Fibroblast of skin of right biceps (primary cell): ENCODE results near the gene PTPRU.
"Not testable (repeated sequence)": the region's sequence is repeated elsewhere in the genome, so short reads cannot be mapped to it uniquely, and the experiment has no call there.

Source experiments
- DNase-seq: peaks from one replicate; pipeline ENCODE4 v3.0.0-alpha.2; 2013

The PTPRU gene

GRCh38 chr1:29235955-29236711 lies at the start of gene PTPRU:
Gene PTPRU, plus strand, starts transcription at chr1:29236522. Its CDS starts 123 bp downstream, at chr1:29236645.
- DNase-seq = peak; percentile 69

DNA sequence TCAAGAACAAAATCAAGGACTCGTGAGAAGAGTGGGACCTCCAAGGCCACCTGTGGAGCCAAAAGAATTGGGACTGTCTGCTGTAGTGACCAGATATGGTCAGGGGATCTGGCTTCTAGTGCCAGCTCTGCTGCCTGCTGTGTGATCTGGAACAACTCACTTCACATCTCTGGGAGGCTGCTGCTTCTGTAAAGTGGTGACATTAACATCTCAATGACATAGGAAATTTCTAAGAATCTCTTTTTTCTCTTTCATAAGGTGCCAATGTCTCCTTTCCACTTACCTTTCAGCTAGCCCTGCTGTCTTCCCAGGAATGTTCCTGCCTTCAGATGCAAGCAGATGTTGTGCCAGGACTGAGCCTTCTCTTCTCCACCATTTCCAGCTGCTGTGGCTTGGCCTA lies 49.6 kb upstream of the PTPRU start:
- no peak for DNase-seq

DNA sequence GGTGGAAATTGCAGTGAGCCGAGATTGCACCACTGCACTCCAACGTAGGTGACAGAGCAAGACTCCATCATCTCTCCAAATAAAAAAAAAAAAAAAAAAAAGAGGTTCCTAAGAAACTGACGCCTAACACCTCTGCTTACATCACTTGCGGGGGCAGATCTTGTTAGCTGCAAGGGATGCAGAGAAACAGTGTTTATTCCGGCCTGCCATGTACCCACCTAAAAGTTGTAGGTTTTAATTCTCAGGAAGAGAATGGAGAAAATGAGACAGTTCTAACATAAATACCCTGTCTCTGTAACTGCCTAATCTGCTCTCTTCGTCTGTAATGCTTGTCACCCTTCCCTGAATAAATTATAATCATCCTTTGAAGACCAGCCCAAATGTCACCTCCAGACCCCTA lies 45.6 kb upstream of the PTPRU start:
- no peak for DNase-seq

- DNase-seq = no peak
Measured at GRCh38 chr1:29193879-29194455, 42.4 kb upstream of the PTPRU start.

DNA sequence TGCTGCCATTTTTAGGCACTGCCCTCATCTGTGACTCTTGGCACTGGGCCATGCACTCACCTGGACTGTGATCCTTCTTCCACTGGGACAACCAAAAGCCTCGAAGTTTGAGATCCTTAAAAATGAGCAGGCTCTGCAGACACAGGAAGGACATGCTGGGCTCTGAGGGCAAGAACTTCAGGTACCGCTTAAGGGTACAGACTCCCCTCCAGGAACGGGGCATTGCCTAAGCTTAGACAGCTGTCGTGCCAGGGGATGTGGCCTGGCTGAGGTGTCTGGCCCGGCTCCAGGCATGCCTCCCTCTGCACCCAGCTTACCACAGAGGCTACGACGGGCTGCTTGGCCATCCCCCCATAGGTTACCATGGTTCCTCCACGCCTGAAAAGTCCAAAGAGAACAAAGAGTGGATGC lies 40.4 kb upstream of the PTPRU start:
- no peak for DNase-seq

DNA sequence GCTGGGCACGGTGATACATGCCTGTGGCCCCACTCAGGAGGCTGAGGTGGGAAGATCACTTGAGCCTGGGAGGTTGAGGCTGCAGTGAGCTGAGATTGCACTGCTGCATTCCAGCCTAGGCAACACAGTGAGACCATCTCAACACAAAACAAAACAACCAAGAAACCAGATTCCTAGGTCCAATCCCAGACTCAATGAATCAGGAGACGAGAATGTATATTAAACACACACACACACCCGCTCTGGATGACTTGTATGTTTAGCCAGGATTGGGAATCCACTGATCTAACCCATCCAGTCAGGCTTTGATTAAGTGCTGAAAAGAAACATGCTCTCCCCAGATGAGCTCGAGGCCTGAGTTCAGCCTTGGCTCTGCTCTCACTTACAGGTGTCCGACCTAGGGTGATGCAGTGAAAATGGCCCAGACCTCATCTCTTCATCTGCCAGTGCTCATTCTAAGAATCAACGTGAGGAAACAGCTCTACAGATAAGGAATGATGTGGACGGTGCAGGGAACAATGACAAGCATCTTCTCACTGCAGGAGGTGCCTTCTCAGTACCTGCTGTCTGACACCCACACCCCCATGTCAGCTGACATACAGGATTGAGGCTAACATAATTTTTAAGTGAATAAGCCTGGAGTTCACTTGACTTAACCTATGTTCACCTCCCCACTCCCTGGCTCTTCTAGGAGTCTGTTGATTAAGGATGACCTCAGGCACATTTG lies 39.3 kb upstream of the PTPRU start:
- peak; percentile 93 for DNase-seq

DNA sequence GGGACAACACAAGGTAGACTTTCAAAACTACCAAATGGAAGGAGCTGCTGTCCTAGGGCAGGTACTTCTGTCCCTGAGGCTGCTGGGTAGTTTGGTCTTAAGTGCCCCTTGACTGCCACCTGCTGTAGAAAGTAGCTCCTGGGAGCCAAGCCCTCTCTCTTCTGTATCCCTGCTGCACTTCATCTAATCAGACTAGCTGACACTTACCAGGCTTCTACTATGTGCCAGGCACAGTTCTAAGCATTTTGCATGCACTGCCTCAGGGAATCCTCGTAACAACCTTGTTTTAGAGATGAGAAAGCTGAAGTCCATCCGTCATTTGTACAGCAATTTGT lies 38.8 kb upstream of the PTPRU start:
- peak; percentile 42 for DNase-seq

DNA sequence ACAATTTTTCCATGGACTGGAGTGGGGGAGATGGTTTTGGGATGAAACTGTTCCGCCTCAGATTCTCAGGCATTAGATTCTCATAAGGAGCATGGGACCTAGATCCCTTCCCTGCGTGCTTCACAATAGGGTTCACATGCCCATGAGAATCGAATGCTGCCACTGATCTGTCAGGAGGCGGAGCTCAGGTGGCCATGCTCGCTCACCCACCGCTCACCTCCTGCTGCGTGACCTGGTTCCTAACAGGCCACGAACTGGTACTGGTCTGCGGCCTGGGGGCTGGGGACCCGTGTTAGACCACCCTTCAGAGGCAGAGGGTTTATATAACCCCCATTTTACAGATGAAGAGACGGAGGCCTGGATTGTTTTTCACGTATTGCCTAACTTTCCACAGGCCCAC lies 38.3 kb upstream of the PTPRU start:
- DNase-seq = no peak

- peak; percentile 45 for DNase-seq
Measured at GRCh38 chr1:29200906-29201594, 35.3 kb upstream of the PTPRU start.

GRCh38 chr1:29201595-29202051 lies 34.7 kb upstream of the PTPRU start:
- DNase-seq = no peak

DNA sequence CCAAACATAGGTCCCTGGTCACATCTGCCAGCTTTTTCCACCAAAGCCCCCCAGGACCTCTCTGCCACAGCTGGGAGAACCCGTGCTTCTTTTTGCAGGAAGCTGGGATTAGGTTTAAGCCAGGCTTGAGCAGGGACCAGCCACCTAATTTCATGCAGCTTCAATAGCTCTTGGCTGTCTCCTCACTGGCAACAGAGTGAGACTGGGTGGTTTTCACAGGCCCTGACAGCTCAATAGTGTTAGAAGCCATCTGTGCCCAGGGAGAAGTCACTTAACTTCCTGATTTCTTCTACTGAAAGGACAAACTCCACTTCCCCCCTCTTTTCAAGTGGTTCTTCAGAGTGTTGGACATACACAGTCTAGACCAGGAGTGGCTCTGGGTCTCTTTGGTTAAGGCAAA lies 34.3 kb upstream of the PTPRU start:
- no peak for DNase-seq

DNA sequence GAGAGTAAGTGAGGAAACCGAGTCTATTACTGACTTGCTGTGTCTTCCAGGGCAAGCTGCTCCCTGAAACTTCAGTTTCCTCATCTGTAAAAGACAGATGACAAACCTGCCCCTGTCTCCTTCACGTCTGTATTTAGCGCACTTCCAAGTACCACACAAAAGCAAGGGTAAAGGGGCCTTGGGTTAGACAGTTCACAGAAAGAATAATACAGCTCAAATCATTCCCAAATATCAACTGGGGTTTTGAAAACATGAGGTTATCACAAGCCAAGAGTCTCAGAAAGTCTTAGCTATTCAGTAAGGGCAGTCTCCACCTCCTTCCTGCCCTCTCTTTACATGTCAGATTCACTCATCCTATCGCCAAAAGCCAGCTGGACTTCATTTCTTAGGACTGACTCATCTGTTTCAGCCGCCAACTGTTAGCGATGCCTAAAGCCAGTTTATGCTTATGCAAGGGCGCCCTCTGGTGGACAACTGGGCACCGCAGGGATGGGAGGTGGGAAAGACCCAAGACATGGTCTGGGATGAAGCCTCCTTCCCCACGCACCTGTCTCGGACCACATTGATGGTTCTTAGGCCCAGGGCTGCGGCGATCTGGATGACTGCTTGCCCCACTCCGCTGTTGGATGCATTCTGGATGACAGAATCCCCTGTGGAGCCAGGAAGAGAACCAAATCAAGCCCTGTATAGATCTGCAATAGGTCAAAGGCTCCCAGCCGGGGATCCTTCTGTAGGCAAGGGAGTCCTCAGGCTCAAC lies 33.6 kb upstream of the PTPRU start:
- DNase-seq = peak; percentile 98

DNA sequence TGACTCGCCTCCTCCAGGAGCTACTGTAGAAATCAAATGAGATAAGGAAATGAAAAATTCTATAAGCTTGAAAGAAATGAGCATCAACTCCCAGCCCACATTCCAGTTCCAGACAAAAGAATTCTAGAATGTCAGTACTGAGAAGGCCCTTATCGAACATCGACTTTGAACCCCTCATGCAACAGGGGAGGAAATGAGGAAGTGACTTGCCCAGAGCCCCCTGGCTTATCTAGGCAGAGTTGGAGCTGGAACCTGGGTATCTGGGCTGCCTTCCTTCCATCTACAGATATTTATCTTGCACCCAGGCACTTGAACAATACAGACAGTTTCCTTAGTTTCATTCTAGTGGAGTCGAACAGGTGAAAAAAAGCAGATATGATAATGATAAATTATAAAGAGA lies 27.9 kb upstream of the PTPRU start:
- DNase-seq = no peak

DNA sequence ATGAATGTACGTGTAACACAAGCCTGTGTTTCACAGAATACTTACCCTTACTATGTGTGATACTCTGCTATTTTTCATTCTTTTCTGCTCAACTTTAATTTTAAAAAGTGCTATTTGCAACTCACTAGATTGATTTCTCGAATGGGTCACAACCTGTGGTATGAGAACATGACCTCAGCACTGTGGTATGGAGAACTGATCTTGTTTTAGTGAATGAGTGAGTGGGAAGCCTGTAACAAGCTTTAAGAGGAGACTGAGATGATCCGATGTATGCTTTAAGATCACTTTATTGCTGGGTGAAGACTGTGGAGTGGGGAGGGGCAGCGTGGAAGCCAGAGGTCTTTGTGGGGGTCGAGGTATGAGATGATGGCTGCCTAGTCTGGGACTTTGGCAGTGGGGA lies 27.1 kb upstream of the PTPRU start:
- peak; percentile 60 for DNase-seq

DNA sequence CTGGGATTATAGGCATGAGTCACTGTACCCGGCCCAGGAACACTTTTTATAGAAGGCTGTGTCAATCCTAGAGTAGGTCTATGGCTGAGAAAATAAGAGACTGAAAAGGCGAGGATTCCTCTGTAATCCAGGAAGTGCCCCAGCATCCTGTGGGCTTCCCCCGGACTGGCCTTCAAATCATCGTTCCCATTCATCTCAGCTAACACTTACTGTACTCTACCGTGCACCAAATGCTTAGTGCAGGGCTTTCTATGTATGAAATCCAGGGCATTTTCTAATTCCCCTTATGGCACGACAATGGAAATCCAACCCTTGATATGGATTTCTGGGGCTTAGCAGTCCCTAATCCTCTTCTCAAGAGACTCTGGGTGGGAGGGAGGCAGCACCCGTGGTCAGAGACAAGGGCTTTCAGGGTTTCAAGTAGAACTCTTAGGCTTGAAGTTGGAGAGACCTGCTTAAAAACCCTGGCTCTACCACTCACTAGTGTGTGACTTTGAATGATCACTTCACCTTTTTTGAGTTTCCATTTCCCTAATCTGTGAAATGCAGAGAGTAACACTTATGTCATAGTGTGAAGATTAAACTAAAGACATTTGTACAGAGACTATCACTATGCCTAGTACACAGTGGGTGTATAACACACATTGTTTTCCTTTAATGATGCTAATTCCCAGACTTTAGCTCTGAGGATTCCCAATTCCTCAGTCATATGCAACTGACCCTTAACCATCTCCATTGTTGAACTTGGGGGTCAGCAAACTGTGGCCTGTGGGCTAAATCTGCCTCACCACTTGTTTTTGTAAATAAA lies 25.8 kb upstream of the PTPRU start:
- no peak for DNase-seq

DNA sequence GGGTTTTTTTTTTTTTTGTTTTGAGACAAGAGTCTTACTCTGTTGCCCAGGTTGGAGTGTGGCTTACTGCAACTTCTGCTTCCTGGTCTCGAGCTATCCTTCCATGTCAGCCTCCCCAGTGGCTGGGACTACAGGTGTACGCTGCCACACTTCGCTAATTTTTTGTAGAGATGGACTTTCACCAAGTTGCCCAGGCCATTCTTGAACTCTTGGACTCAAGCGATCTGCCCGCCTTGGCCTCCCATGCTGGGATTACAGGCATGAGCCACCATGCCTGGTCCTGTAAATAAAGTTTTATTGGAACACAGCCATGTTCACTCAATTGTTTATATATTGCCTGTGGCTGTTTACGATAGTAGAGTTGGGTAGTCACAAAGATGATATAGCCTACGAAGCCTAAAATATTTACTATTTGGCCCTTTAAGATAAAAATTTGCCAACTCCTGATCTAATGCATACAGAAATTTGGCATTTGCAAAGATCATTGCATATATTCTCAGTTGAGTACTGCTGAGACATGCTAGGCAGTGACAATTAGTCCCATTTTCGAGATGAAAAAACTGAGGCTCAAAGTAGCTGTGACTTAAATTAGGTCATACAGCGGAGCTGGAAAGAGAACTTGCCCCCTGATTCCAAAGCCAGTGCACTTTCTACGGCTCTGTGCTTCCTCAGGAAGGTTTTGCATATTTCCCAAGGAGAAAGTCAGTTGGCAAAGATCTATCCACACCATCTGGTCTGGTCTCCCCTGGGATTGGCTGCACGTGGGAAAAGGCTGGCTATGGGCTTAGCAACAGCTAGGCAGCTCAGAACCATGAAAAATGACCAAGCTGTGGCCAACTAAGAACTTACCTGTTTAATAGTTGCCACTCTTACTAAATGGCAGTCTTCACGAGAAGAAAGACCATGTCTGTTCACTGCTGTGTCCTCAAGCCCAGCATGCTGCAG lies 25.0 kb upstream of the PTPRU start:
- no peak for DNase-seq

DNA sequence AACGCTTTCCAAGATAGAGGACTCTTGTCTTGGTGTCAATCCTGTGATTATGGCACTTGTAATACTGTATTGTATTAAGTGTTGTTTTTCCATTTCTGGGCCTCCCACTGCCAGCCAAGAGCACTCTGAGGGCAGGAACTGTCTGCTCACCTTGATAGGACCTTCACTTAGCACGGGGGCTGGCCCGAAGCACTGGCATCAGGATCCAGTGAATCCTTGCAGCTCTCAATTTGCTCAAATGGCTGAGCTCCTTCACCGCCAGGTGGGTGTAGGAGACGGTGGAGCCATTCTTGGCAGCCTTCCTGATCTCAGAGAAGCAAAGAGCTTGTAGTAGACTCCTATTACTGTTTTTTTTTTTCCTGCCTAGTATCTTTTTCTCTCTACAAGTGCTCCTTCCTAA lies 23.3 kb upstream of the PTPRU start:
- no peak for DNase-seq

- DNase-seq = no peak
Measured at GRCh38 chr1:29217633-29218032, 18.7 kb upstream of the PTPRU start.

DNA sequence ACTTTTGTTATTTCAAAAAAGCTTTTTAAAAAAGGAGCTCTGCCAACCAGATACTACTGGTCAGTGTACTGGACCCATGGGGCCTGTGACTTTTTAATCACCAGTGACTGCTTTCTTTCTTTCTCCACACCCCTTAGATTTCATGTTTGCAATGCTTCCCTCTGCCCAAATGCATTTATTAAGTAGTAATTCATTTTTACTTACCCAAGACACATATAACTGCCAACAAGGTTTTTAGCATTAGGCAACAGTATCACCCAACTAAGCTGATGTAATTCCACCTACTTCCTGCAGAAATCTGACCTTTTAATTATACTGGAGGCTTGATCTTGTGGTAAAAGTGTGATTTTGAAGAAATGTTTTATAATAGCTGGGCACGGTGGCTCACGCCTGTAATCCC lies 18.1 kb upstream of the PTPRU start:
- DNase-seq = no peak

DNA sequence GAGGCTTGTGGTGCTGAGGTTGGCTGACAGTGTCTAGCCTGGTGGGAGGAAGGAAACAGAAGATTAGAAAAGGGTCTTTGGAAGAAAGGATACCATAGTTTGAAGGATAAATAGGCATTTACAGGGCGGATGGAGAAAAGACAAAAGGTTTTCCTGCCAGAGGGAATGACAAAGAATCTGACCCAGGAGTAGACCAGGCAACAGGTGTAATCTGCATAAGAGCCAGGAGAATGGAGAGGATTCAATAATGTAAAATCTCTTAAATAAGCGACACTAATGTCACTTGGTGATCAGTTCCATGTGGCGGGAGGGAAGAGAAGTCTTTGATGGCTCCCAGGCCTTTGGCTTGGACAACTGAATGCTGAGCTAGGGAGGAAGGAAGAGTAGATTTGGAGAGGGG lies 15.0 kb upstream of the PTPRU start:
- no peak for DNase-seq

DNA sequence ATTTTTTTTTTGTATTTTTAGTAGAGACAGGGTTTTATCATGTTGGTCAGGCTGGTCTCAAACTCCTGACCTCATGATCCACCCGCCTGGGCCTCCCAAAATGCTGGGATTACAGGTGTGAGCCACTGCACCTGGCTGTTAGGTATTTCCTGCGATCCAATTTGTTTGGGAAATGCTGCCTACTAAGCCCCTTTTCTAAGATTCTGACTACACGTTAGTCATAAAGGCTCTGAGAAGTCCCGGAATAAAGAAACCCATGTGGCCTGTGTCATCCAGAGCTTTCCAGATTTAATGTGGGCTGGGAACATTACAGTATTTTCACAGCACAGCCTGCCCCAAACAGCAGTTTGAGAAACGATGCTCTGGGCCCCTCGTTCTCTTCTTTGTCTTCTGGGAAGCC lies 14.1 kb upstream of the PTPRU start:
- DNase-seq = not testable (repeated sequence)
